LoVo (cell line): ENCODE results near the gene CPM.

ENCODE experiments used
- DNase-seq: peaks from one replicate; pipeline ENCODE4 v3.0.0-alpha.2; 2016; ENCODE audit warnings: low spot score

Gene CPM

GRCh38 chr12:68932961-68933893, at the start of gene CPM:
CPM (minus strand) TSS chr12:68933171; CDS start chr12:68932837, 334 bp downstream.
- peak; percentile 58 for DNase-seq

GRCh38 chr12:68981516-68981915, 48.5 kb upstream of the CPM start:
- DNase-seq, result no peak

GRCh38 chr12:68980476-68981212, 47.7 kb upstream of the CPM start:
- DNase-seq, result no peak

- DNase-seq, result no peak
Observed at GRCh38 chr12:68978678-68979077, 45.7 kb upstream of the CPM start.

- DNase-seq, result no peak
Observed at GRCh38 chr12:68977909-68978610, 45.1 kb upstream of the CPM start.

- DNase-seq, result no peak
Observed at GRCh38 chr12:68977335-68977734, 44.4 kb upstream of the CPM start.

GRCh38 chr12:68976395-68976841, 43.4 kb upstream of the CPM start:
- DNase-seq, result no peak

GRCh38 chr12:68975811-68976210, 42.8 kb upstream of the CPM start:
- no peak for DNase-seq

- no peak for DNase-seq
Observed at GRCh38 chr12:68972595-68972994, 39.6 kb upstream of the CPM start.

GRCh38 chr12:68971404-68971803, 38.4 kb upstream of the CPM start:
- peak; percentile 9 for DNase-seq

- DNase-seq, result no peak
Observed at GRCh38 chr12:68970951-68971350, 38.0 kb upstream of the CPM start.

- DNase-seq, result no peak
Observed at GRCh38 chr12:68970306-68970705, 37.3 kb upstream of the CPM start.

- DNase-seq, result no peak
Observed at GRCh38 chr12:68967046-68967445, 34.1 kb upstream of the CPM start.

- no peak for DNase-seq
Observed at GRCh38 chr12:68963856-68964745, 31.1 kb upstream of the CPM start.

GRCh38 chr12:68962877-68963855, 30.2 kb upstream of the CPM start:
- DNase-seq, result no peak

GRCh38 chr12:68959891-68960464, 27.0 kb upstream of the CPM start:
- DNase-seq, result no peak

GRCh38 chr12:68959143-68959858, 26.3 kb upstream of the CPM start:
- no peak for DNase-seq

- no peak for DNase-seq
Observed at GRCh38 chr12:68958322-68958721, 25.4 kb upstream of the CPM start.

- no peak for DNase-seq
Observed at GRCh38 chr12:68957273-68957672, 24.3 kb upstream of the CPM start.
